Measurements from ENCODE around the gene ERBB3.

Gene ERBB3

DNA sequence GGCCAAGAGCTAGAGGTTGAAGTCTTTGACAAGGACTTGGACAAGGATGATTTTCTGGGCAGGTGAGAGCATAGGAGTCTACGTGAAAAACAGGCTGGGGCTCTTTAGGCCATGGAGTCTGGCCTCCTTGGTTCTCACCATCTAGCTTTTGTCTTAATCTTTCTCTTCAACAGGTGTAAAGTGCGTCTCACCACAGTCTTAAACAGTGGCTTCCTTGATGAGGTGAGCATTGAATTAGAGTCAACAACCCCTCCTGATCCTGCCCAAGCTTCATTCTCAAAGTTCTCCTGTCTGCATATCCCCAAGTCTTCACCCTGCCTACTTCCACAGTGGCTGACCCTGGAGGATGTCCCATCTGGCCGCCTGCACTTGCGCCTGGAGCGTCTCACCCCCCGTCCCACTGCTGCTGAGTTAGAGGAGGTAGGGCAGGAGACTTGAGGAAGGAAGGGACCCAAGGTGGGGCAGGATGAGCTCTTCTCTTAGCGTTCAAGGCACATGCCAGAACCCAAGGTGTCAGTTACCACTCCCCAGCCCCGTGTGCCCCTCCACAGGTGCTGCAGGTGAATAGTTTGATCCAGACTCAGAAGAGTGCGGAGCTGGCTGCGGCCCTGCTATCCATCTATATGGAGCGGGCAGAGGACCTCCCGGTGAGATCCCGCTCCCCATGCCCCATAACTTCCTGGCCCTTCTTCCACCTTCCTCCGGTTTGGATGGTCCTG, 58.0 kb downstream of the ERBB3 start:
- no peak for DNase-seq (ENCODE audit: low read depth)

DNA sequence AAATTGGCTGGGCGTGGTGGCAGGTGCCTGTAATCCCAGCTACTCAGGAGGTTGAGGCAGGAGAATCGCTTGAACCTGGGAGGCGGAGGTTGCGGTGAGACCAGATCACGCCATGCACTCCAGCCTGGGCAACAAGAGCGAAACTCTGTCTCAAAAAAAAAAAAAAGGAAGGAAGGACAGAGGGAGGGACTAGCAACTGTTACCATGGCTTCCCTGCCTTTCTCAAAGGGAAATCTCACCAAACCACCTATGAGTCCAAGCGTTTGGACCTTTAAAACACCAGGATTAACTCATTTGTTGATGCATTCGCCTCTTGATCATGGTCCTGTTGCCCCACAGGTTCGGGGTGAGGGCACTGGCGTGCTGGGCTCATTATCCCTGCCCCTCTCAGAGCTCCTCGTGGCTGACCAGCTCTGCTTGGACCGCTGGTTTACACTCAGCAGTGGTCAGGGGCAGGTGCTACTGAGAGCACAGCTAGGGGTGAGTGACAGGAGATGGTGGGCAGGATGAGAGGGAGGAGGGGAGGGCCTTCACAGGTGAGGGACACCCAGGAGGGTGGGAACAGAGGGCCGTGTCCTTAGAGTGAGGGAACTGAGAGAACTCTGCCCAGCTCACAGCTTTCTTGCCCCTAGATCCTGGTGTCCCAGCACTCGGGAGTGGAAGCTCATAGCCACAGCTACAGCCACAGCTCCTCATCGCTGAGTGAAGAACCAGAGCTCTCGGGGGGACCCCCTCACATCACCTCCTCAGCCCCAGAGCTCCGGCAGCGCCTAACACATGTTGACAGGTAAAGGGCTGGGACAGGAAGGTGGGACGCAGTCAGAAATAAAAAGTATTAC, 62.2 kb downstream of the ERBB3 start:
- DNase-seq (ENCODE audit: low read depth), result no peak

DNA sequence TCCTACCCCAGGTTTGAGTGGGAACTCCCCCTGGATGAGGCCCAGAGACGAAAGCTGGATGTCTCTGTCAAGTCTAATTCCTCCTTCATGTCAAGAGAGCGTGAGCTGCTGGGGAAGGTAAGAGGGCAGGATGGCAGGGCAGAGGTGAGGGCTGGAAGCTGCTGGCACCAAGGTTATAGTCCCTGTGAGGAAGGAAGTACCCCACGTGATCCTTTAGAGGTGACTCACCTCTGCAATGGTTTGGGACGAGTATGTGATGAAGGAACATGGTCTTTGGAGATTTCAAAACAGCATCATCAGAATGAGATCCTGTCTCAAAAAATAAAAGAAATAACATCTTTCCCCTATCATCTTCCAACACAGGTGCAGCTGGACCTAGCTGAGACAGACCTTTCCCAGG, 63.3 kb downstream of the ERBB3 start:
- no peak for DNase-seq (ENCODE audit: low read depth)

DNA sequence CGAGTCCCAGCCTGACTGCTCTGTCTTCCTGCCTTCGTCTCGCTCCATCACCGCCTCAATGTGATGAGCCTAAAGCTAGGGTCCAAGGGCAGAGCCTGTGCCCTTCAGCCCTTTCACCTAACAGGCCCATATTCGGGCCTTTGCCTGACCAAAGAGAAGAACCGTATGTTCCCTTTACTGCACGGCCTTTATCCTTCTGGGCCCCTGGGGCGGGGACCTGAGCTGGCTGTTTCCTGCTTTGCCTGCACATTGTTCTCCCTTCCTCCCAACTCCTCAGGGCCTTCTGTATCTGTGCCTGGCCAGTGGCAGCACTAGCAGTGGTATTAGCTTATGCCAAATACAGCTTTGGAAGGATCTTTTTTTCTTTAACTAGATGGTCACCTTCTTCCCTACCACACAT, 63.9 kb downstream of the ERBB3 start:
- no peak for DNase-seq (ENCODE audit: low read depth)

- DNase-seq (ENCODE audit: low read depth), result no peak
Observed at GRCh38 chr12:56145217-56145616, 65.3 kb downstream of the ERBB3 start.

GRCh38 chr12:56146492-56147460, 66.8 kb downstream of the ERBB3 start:
- no peak for DNase-seq (ENCODE audit: low read depth)

DNA sequence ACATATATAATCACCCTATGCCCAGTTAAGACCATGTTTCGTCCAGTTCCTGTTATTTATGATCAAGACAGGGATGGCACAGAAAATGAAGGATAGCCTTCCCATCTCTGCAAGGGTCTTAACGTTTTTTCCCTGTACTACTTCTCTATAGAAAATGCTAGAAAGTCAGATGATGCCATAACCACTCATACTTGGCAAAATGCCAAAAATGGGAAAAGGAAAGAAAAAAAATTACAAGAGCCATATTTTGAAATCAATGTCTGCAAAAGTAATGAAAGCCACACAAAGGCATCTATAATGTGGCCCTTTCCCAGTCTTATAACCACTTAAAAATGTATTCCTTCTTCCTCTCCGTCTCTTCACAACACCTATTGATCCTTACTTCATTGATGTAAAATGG, 70.6 kb downstream of the ERBB3 start:
- no peak for DNase-seq (ENCODE audit: low read depth)

DNA sequence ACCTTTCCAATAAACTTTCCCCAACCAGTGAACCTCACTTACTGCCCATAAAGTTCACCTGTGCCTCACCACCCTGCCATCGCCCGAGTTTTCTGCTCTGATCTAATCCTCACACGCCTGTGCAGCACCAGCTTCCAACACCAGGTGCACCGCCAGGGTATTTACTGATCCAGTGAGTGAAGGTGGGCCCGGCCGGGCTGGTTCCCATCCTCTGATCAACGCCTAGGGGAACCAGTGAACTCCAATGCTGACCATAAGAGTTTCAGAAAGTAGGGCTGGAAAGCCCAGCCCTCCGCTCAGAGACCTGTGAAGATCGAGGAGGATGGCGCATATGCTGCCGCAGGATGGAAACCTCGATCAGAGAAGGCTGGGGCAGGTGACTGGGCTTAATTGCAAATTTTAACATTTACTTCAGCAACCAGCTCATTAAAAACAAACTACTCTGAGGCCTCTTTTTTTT, 71.7 kb downstream of the ERBB3 start:
- DNase-seq (ENCODE audit: low read depth), result no peak

- peak; percentile 72 for DNase-seq (ENCODE audit: low read depth)
Observed at GRCh38 chr12:56152132-56152755, 72.3 kb downstream of the ERBB3 start, which contains the start of gene MYL6B. MYL6B (plus strand) TSS chr12:56152587; CDS start chr12:56153919, 1,332 bp downstream.
